Neural cell (in vitro differentiated cells): Measurements from ENCODE around the gene SPRYD3. TPM values are rescaled to one million over a fixed set of nuclear protein-coding genes. Genes with fewer than 3 reads are reported as not detected.
"Not testable (repeated sequence)": the region's sequence is repeated elsewhere in the genome, so short reads cannot be mapped to it uniquely, and the experiment has no call there.

Source experiments
- H2AFZ ChIP-seq: fragments of 200-600, 300-800 bp; sonication (generic), shearing (Covaris generic); 2 replicates; pipeline ENCODE4 v1.6.0; 2014; ENCODE audit warnings: low read depth, mild to moderate bottlenecking, antibody characterized with exemption, low read length, moderate library complexity
- H3F3A ChIP-seq: fragments of 200-600 bp; shearing (Covaris generic); 2 replicates; pipeline ENCODE4 v1.6.1; 2016; ENCODE audit warnings: mild to moderate bottlenecking, moderate library complexity, mixed read lengths, antibody characterized with exemption, low read length; ENCODE audit not compliant: insufficient read depth, poor library complexity, severe bottlenecking
- H3K27ac ChIP-seq: fragments of 200-600, 300-800 bp; sonication (generic), shearing (Covaris generic); 2 replicates; pipeline ENCODE4 v1.5.1; 2014; ENCODE audit warnings: mild to moderate bottlenecking, low read length, moderate library complexity
- H3K27me3 ChIP-seq: fragments of 300-800, 200-600 bp; sonication (generic), shearing (Covaris generic); 2 replicates; pipeline ENCODE4 v1.6.0; 2014; ENCODE audit warnings: mild to moderate bottlenecking, low read depth, low read length, moderate library complexity; ENCODE audit not compliant: insufficient read depth
- H3K36me3 ChIP-seq: fragments of 300-800, 200-600 bp; sonication (generic), shearing (Covaris generic); 2 replicates; pipeline ENCODE4 v1.5.1; 2014; ENCODE audit warnings: mild to moderate bottlenecking, antibody characterized with exemption, low read length, moderate library complexity; ENCODE audit not compliant: insufficient read depth
- H3K4me2 ChIP-seq: fragments of 300-800, 200-600 bp; sonication (generic), shearing (Covaris generic); 2 replicates; pipeline ENCODE4 v1.6.0; 2014; ENCODE audit warnings: mild to moderate bottlenecking, low read length
- H3K4me3 ChIP-seq: fragments of 300-800, 200-600 bp; sonication (generic), shearing (Covaris generic); 2 replicates; pipeline ENCODE4 v1.5.1; 2014; ENCODE audit warnings: mild to moderate bottlenecking, low read length, moderate library complexity
- H3K79me2 ChIP-seq: fragments of 200-600 bp; shearing (Covaris generic); replicated peaks from 2 replicates; pipeline ENCODE4 v1.6.0; 2014; ENCODE audit warnings: mild to moderate bottlenecking, low read length, moderate library complexity; ENCODE audit not compliant: insufficient read depth
- H3K9ac ChIP-seq: fragments of 300-800, 200-600 bp; sonication (generic), shearing (Covaris generic); 2 replicates; pipeline ENCODE4 v1.6.1; 2016; ENCODE audit warnings: mild to moderate bottlenecking, low read length, mixed read lengths
- H3K9me2 ChIP-seq: fragments of 200-600 bp; shearing (Covaris generic); 2 replicates; pipeline ENCODE4 v1.6.1; 2016; ENCODE audit warnings: mild to moderate bottlenecking, low read length, mixed read lengths; ENCODE audit not compliant: insufficient read depth
- H3K9me3 ChIP-seq: fragments of 200-600, 300-800 bp; sonication (generic), shearing (Covaris generic); 2 replicates; pipeline ENCODE4 v1.6.1; 2016; ENCODE audit warnings: mild to moderate bottlenecking, mixed run types, low read length, moderate library complexity, mixed read lengths
- H4K20me1 ChIP-seq: fragments of 200-600 bp; shearing (Covaris generic); 2 replicates; pipeline ENCODE4 v1.6.1; 2016; ENCODE audit warnings: mild to moderate bottlenecking, mixed run types; ENCODE audit not compliant: insufficient read depth
- EP300 ChIP-seq: fragments of 450-650 bp; conservative IDR thresholded peaks from 2 replicates; pipeline ENCODE4 v1.6.1; 2014; ENCODE audit warnings: antibody characterized with exemption, mild to moderate bottlenecking, moderate library complexity; ENCODE audit not compliant: poor library complexity, severe bottlenecking
- EZH2 ChIP-seq: fragments of 200-600, 300-800 bp; shearing (Covaris generic), sonication (generic); IDR thresholded peaks from 2 replicates; pipeline ENCODE4 v1.6.1; 2014; ENCODE audit warnings: antibody characterized with exemption, low read length, borderline replicate concordance, mild to moderate bottlenecking; ENCODE audit not compliant: insufficient read depth, poor library complexity, severe bottlenecking
- MXI1 ChIP-seq: fragments of 450-650 bp; conservative IDR thresholded peaks from 2 replicates; pipeline ENCODE4 v1.6.1; 2014; ENCODE audit warnings: antibody characterized with exemption, mild to moderate bottlenecking; ENCODE audit not compliant: poor library complexity, severe bottlenecking
- POLR2AphosphoS5 ChIP-seq: IDR thresholded peaks from 2 replicates; pipeline ENCODE4 v1.6.1; 2012
- RAD21 ChIP-seq: fragments of 450-650 bp; conservative IDR thresholded peaks from 2 replicates; pipeline ENCODE4 v1.6.1; 2014; ENCODE audit warnings: antibody characterized with exemption, mild to moderate bottlenecking, moderate library complexity
- REST ChIP-seq: IDR thresholded peaks from 2 replicates; pipeline ENCODE4 v1.6.1; 2012; ENCODE audit warnings: borderline replicate concordance
- SMC3 ChIP-seq: fragments of 450-650 bp; conservative IDR thresholded peaks from 2 replicates; pipeline ENCODE4 v1.6.1; 2014; ENCODE audit warnings: antibody characterized with exemption, mild to moderate bottlenecking, moderate library complexity; ENCODE audit not compliant: poor library complexity
- TAF1 ChIP-seq: IDR thresholded peaks from 2 replicates; pipeline ENCODE4 v1.6.1; 2012; ENCODE audit warnings: low read depth
- polyA plus RNA-seq: library from polyadenylated mRNA; depleted of rRNA; stranded (reverse); fragments of >200 nt; gene quantifications from 2 replicates; pipeline ENCODE4 v1.2.3, GENCODE V29; 2014
- TF ChIP-seq, protein P1 (sequence below): fragments of 450-650 bp; IDR thresholded peaks from 2 replicates; pipeline ENCODE4 v1.5.1; 2014; ENCODE audit warnings: antibody characterized with exemption, mild to moderate bottlenecking, moderate library complexity; ENCODE audit not compliant: poor library complexity, severe bottlenecking

SPRYD3 gene
- polyA plus RNA-seq, 1 donor from 2014 or later = 20.8 TPM

- no peak overlapping the region for H3K27ac ChIP-seq
- H3K36me3 ChIP-seq = peaks cover 3% of the 10 kb centered on the region
- H3K4me3 ChIP-seq = no peak overlapping the region
Observed at GRCh38 chr12:53036802-53037201, 42.4 kb downstream of the SPRYD3 start.

GRCh38 chr12:53034459-53034858 is 44.7 kb downstream of the SPRYD3 start:
- no peak overlapping the region for H3K9ac ChIP-seq
- no peaks in the 10 kb centered on the region for H3K79me2 ChIP-seq
- peaks cover 3% of the 10 kb centered on the region for H3K36me3 ChIP-seq
- no peak overlapping the region for H3K4me3 ChIP-seq
- H2AFZ ChIP-seq = no peak overlapping the region
- no peaks in the 10 kb centered on the region for H3K27me3 ChIP-seq
- H3F3A ChIP-seq = peaks cover 3% of the 10 kb centered on the region
- no peaks in the 10 kb centered on the region for H3K9me2 ChIP-seq
- no peaks in the 10 kb centered on the region for H3K9me3 ChIP-seq
- H3K4me2 ChIP-seq = no peak overlapping the region
- H3K27ac ChIP-seq = no peak overlapping the region
- TF ChIP-seq REST (no peak), EP300 (no peak), POLR2AphosphoS5 (no peak), SMC3 (no peak), RAD21 (no peak), MXI1 (no peak), EZH2 (no peak), TAF1 (no peak)
- TF ChIP-seq, protein P1, sequence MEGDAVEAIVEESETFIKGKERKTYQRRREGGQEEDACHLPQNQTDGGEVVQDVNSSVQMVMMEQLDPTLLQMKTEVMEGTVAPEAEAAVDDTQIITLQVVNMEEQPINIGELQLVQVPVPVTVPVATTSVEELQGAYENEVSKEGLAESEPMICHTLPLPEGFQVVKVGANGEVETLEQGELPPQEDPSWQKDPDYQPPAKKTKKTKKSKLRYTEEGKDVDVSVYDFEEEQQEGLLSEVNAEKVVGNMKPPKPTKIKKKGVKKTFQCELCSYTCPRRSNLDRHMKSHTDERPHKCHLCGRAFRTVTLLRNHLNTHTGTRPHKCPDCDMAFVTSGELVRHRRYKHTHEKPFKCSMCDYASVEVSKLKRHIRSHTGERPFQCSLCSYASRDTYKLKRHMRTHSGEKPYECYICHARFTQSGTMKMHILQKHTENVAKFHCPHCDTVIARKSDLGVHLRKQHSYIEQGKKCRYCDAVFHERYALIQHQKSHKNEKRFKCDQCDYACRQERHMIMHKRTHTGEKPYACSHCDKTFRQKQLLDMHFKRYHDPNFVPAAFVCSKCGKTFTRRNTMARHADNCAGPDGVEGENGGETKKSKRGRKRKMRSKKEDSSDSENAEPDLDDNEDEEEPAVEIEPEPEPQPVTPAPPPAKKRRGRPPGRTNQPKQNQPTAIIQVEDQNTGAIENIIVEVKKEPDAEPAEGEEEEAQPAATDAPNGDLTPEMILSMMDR = no peak
- peaks cover 4% of the 10 kb centered on the region for H4K20me1 ChIP-seq

More at GRCh38 chr12:53036802-53037201, 42.4 kb downstream of the SPRYD3 start:
- no peak overlapping the region for H3K4me2 ChIP-seq
- H3K27me3 ChIP-seq = no peaks in the 10 kb centered on the region
- no peak for TF ChIP-seq POLR2AphosphoS5
- TF ChIP-seq REST = no peak
- TF ChIP-seq SMC3 = no peak
- no peak for TF ChIP-seq RAD21
- TF ChIP-seq, protein P1 = no peak
- TF ChIP-seq MXI1 = no peak
- TF ChIP-seq EP300 = no peak
- TF ChIP-seq EZH2 = no peak
- H3F3A ChIP-seq = peaks cover 3% of the 10 kb centered on the region
- H2AFZ ChIP-seq = no peak overlapping the region
- H3K9me3 ChIP-seq = no peaks in the 10 kb centered on the region
- H3K9me2 ChIP-seq = no peaks in the 10 kb centered on the region
- no peak overlapping the region for H3K9ac ChIP-seq
- no peaks in the 10 kb centered on the region for H4K20me1 ChIP-seq
- no peaks in the 10 kb centered on the region for H3K79me2 ChIP-seq

DNA sequence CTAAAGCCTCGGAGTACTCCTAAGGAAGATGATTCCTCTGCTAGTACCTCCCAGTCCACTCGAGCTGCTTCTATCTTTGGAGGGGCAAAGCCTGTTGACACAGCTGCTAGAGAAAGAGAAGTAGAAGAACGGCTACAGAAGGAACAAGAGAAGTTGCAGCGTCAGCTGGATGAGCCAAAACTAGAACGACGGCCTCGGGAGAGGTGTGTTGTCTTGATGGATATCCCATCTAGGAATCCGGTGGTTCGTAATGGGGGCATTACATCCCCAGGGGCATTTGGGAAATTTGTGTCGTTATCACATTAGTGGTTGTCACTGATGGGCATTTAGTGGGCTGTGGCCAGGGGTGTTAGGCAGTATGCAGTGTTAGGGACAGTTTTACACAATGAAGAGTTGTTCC is 45.4 kb downstream of the SPRYD3 start:
- H3K79me2 ChIP-seq, H3K36me3 ChIP-seq, H3F3A ChIP-seq, H3K27ac ChIP-seq, H3K9ac ChIP-seq, H3K4me2 ChIP-seq, H3K9me2 ChIP-seq, H3K4me3 ChIP-seq, H4K20me1 ChIP-seq, H3K27me3 ChIP-seq, H2AFZ ChIP-seq, H3K9me3 ChIP-seq: not testable (repeated sequence)
